Adrenal gland (tissue), 5 donors: Measurements from ENCODE around the gene NIPAL4.

Source experiments
- CTCF ChIP-seq, 6 experiments: fragments of 450-650 bp in 4 of 6; fragments of 200-600 bp in 2 of 6; sonication (generic) in 1 of 6; IDR thresholded peaks; 1 replicate in 5 of 6; 2 replicates in 1 of 6; pipeline versions ENCODE4 v1.5.1 to v1.8.0; 2016 to 2021; ENCODE audit warnings: antibody characterized with exemption in 6 of 6, mild to moderate bottlenecking in 2 of 6, moderate library complexity in 1 of 6
- POLR2A ChIP-seq, 2 donors: fragments of 450-650 bp; IDR thresholded peaks; one replicate each; pipeline ENCODE4 v1.6.1; 2017; ENCODE audit warnings: antibody characterized with exemption in 2 of 2, mild to moderate bottlenecking in 2 of 2, moderate library complexity in 1 of 2
- donor health status: DM: no; HTN: no; CAD: no.

- TF ChIP-seq CTCF (IDR thresholded peaks at IDR 0.05) (no peak), POLR2A (IDR thresholded peaks at IDR 0.05) (no peak)
These were observed 8.4 kb downstream of the NIPAL4 start for GRCh38 chr5:157468293-157468965.
